AG04450 (cell line): Measurements from ENCODE around the gene NFX1. TPM values are rescaled to one million over a fixed set of nuclear protein-coding genes. Genes with fewer than 3 reads are reported as not detected.

ENCODE experiments used
- CTCF ChIA-PET: fragments of 300-600, 350-600 bp; formaldehyde crosslinking; extraction: SDS; loops from one replicate; lab custom pipeline; 2022; ENCODE audit warnings: antibody characterized with exemption, inconsistent platforms; lab: Charles Lee
- POLR2A ChIA-PET: fragments of 350-600 bp; formaldehyde crosslinking; extraction: SDS; loops from one replicate; lab custom pipeline; 2021; ENCODE audit warnings: antibody characterized with exemption, inconsistent platforms; lab: Yijun Ruan, JAX
- DNase-seq: peaks from one replicate; pipeline ENCODE4 v3.0.0-alpha.2; 2011; ENCODE audit warnings: low read depth, low spot score
- H3K27ac ChIP-seq: one replicate; pipeline ENCODE4 v1.5.1; 2012; ENCODE audit warnings: low read depth, low read length, control low read depth
- H3K27me3 ChIP-seq: one replicate; pipeline ENCODE4 v1.6.0; 2012; ENCODE audit warnings: low read length; ENCODE audit not compliant: control insufficient read depth, insufficient read depth
- H3K4me3 ChIP-seq: 2 replicates; pipeline ENCODE4 v1.5.1; 2011; ENCODE audit warnings: mild to moderate bottlenecking, low read depth, low read length, control low read depth
- H3K9me3 ChIP-seq: 2 replicates; pipeline ENCODE4 v1.5.1; 2012; ENCODE audit warnings: low read length; ENCODE audit not compliant: control insufficient read depth, insufficient read depth
- polyA plus RNA-seq: library from polyadenylated mRNA; depleted of rRNA; stranded (reverse); fragments of >200 nt; gene quantifications from 2 replicates; pipeline ENCODE4 v1.2.3, GENCODE V29; 2011
- TF ChIP-seq, protein P1 (sequence below): IDR thresholded peaks from 2 replicates; pipeline ENCODE4 v1.5.1; 2011; ENCODE audit warnings: low read depth, low read length, control low read depth, inconsistent platforms

Gene NFX1
- polyA plus RNA-seq, 1 experiment = 39.2 TPM

DNA sequence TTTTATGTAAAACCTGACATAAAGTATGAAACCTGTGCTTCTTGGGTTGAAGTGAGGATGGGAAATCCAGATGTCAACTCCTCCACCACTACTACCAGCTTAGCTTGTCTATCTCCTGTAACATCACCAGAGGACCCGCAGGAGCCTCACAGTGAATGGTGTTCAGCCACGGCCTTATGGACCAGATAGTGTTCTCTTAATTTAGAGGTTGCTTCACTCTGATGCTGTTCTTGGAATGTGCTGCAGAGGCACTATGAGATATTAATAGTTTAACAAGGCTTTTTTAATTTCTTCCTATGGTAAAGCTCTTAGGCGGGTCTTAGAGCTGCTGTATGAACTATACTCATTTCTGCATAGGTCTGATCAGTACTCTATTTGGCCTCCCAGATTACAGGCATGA, 27.9 kb downstream of the NFX1 start:
- TF ChIP-seq, protein P1, sequence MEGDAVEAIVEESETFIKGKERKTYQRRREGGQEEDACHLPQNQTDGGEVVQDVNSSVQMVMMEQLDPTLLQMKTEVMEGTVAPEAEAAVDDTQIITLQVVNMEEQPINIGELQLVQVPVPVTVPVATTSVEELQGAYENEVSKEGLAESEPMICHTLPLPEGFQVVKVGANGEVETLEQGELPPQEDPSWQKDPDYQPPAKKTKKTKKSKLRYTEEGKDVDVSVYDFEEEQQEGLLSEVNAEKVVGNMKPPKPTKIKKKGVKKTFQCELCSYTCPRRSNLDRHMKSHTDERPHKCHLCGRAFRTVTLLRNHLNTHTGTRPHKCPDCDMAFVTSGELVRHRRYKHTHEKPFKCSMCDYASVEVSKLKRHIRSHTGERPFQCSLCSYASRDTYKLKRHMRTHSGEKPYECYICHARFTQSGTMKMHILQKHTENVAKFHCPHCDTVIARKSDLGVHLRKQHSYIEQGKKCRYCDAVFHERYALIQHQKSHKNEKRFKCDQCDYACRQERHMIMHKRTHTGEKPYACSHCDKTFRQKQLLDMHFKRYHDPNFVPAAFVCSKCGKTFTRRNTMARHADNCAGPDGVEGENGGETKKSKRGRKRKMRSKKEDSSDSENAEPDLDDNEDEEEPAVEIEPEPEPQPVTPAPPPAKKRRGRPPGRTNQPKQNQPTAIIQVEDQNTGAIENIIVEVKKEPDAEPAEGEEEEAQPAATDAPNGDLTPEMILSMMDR = no peak
- CTCF ChIA-PET = interaction anchor here (0.7 to 2.9 kb wide), 2 partner anchors 57 to 135 kb away, joined by 3 to 9 read pairs; no protein-coding TSS in a partner anchor
- no peak for DNase-seq
- no peak overlapping the region for H3K27ac ChIP-seq
- POLR2A ChIA-PET = no interaction called here
- H3K27me3 ChIP-seq = no peaks in the 10 kb centered on the region
- no peaks in the 10 kb centered on the region for H3K9me3 ChIP-seq
- no peak overlapping the region for H3K4me3 ChIP-seq

DNA sequence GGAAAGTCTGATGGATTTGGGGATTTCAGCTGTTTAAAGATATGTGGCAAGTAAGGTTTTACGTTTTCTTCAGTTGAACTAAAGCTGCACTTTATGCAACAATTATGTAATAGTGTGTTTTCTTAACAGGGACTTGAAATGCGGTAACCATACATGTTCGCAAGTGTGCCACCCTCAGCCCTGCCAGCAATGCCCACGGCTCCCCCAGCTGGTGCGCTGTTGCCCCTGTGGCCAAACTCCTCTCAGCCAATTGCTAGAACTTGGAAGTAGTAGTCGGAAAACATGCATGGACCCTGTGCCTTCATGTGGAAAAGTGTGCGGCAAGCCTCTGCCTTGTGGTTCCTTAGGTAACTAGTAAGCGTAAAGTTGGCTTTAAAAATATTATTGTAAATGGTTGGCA, 28.5 kb downstream of the NFX1 start:
- POLR2A ChIA-PET = no interaction called here
- Histone ChIP-seq H3K27me3 (no peaks in the 10 kb centered on the region), H3K4me3 (no peak overlapping the region), H3K9me3 (no peaks in the 10 kb centered on the region; the same call in 1 of the 2 replicates), H3K27ac (peak overlapping the region; percentile 23)
- no peak for DNase-seq
- CTCF ChIA-PET = interaction anchor here (0.7 to 2.9 kb wide), 2 partner anchors 56 to 134 kb away, joined by 3 to 9 read pairs; no protein-coding TSS in a partner anchor
- TF ChIP-seq, protein P1 = no peak

DNA sequence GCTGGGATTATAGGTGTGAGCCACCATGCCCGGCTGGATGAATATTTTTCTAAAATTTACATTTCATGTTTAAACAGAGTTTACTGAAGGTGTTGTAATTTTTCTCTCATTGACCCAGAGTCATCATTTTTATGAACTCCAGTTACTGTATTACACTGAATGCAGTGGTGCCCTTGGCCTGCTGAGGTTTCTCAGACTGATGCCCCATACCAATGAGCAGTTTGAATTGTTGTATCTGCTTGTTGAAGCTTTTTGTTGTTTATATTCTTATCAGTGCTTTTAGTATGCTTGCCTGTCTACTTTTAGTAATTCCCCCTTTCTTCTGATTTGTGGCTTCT, 29.9 kb downstream of the NFX1 start:
- peak overlapping the region; percentile 75 for H3K27ac ChIP-seq
- TF ChIP-seq, protein P1 = no peak
- no peak overlapping the region for H3K4me3 ChIP-seq
- CTCF ChIA-PET = interaction anchor here (0.8 to 2.1 kb wide), 4 partner anchors 13 to 493 kb away, joined by 3 to 8 read pairs (median 4); no protein-coding TSS in a partner anchor
- peaks cover 8% of the 10 kb centered on the region for H3K9me3 ChIP-seq
- POLR2A ChIA-PET = interaction anchor here (0.7 to 2.8 kb wide), 9 partner anchors 8 to 295 kb away, joined by 3 to 37 read pairs (median 8); partner anchors contain the start of genes DNAJA1 and NFX1
- no peak for DNase-seq
- no peaks in the 10 kb centered on the region for H3K27me3 ChIP-seq

DNA sequence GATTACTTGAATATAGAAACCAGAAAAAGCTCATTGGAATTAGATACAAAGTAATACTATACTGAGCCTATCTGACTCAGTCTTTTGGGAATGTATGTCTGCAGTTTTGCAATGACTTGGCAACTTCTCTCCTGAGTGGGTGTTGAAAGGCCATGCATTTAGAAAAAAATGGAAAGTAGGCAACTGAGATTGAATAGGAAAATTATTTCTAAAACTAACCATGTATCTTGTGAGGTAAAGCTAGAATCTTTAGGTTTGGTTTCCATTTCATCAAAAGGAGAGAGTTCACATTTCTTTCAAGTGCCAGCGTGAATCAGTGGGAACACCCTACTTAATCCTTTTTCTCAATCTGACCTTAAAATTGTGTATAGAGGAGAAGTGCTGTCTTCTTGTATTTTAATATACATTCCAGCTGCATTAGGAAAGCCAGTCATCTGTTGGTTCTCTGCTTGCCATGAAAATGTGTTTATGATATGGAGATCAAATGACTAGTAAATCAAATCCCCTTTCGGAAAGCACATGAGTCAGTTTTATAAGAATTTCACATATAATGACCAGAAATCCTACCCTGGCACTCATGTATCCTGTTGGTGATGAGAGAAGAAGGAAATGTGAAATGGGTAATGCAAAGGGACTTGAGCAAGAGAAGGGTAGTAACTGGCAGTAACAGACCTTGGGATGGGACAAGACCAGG, 30.4 kb downstream of the NFX1 start:
- H3K4me3 ChIP-seq = no peak overlapping the region
- POLR2A ChIA-PET = interaction anchor here (0.7 to 2.8 kb wide), 9 partner anchors 9 to 296 kb away, joined by 3 to 37 read pairs (median 8); partner anchors contain the start of genes DNAJA1 and NFX1
- CTCF ChIA-PET = interaction anchor here (0.8 to 2.1 kb wide), 5 partner anchors 13 to 492 kb away, joined by 3 to 8 read pairs (median 4); no protein-coding TSS in a partner anchor
- TF ChIP-seq, protein P1 = no peak
- H3K27me3 ChIP-seq = no peaks in the 10 kb centered on the region
- DNase-seq = peak; percentile 90
- peak overlapping the region; percentile 96 for H3K27ac ChIP-seq
- peaks cover 11% of the 10 kb centered on the region for H3K9me3 ChIP-seq

DNA sequence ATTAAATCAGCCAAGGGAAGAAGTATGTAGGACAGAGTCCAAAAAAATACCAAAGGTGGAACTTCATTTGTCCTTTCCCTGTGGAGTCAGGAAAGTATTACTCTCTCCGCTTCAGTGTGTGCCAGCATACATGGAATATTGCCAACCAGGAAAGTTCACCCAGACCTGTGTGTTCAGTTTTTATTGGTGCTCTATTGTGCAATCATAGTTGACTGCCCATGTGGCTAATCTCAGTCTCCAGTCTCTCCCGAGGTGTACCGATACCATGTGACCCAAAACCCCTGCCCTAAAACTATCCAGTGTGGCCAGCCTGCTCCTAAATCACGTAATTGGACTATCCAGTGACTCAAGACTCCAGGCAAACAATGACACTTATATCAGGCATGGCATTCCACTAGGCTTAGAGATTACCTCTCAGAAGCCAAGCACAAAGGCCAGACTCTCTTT, 38.8 kb downstream of the NFX1 start:
- Histone ChIP-seq H3K4me3 (no peak overlapping the region), H3K27ac (peak overlapping the region; percentile 84), H3K27me3 (no peaks in the 10 kb centered on the region), H3K9me3 (peaks cover 11% of the 10 kb centered on the region)
- CTCF ChIA-PET = no interaction called here
- TF ChIP-seq, protein P1 = no peak
- DNase-seq = peak; percentile 57
- POLR2A ChIA-PET = interaction anchor here (2.7 kb wide), 1 partner anchor 8 kb away, joined by 21 read pairs; no protein-coding TSS in a partner anchor
